H1 (cell line): ENCODE data around the gene BPI. TPM values are rescaled to one million over a fixed set of nuclear protein-coding genes. Genes with fewer than 3 reads are reported as not detected.

Experiments used
- BRCA1 ChIP-seq: IDR thresholded peaks from 2 replicates; pipeline ENCODE4 v1.6.1; 2012; ENCODE audit warnings: low read depth, low read length, improper control_type of control experiment
- CBX8 ChIP-seq: fragments of 300-800, 300-1000 bp; sonication (generic); IDR thresholded peaks from 2 replicates; pipeline ENCODE4 v1.7.1; 2016; ENCODE audit warnings: low read depth, low read length, borderline replicate concordance
- CTCF ChIP-seq, 3 experiments: IDR thresholded peaks; 1 replicate in 2 of 3; 2 replicates in 1 of 3; pipeline versions ENCODE4 v1.5.1 to v1.6.1; 2011; ENCODE audit warnings: low read length in 3 of 3, mild to moderate bottlenecking in 3 of 3, inconsistent platforms in 2 of 3, low read depth in 1 of 3, moderate library complexity in 1 of 3; ENCODE audit not compliant: insufficient read depth in 1 of 3; ENCODE audit errors: control extremely low read depth in 1 of 3
- POLR2AphosphoS5 ChIP-seq: IDR thresholded peaks from 2 replicates; pipeline ENCODE4 v1.6.1; 2011; ENCODE audit warnings: low read depth, low read length
- SP4 ChIP-seq: IDR thresholded peaks from 2 replicates; pipeline ENCODE4 v1.6.1; 2012; ENCODE audit warnings: low read length, inconsistent platforms
- TBP ChIP-seq: IDR thresholded peaks from 2 replicates; pipeline ENCODE4 v1.6.1; 2011; ENCODE audit warnings: low read depth, low read length, improper control_type of control experiment
- polyA plus RNA-seq, 7 experiments: library from polyadenylated mRNA; depleted of rRNA in 3 of 7; stranded (reverse) in 5 of 7; unstranded in 2 of 7; fragments of >200 nt in 5 of 7; fragments of 200-250 nt in 2 of 7; gene quantifications; 1 replicate in 5 of 7; 2 replicates in 1 of 7; 4 replicates in 1 of 7; pipeline versions ENCODE4 v1.2.1 to v1.2.3, GENCODE V29; 2011 to 2013; ENCODE audit warnings: missing spikeins in 2 of 7, mixed read lengths in 2 of 7
- total RNA-seq: library from RNA; stranded (reverse); fragmentation: NEBNext Ultra II Directional; extraction: Animal tissue kit (Norgen Biotek cat#: 25700); gene quantifications from 2 replicates; pipeline ENCODE4 v1.2.1, GENCODE V29; 2021

BPI gene
- total and polyA plus RNA-seq, 2 of the 8 experiments (the other 6 are each of a cell fraction or from before 2014, with no cell fraction given): not detected

DNA sequence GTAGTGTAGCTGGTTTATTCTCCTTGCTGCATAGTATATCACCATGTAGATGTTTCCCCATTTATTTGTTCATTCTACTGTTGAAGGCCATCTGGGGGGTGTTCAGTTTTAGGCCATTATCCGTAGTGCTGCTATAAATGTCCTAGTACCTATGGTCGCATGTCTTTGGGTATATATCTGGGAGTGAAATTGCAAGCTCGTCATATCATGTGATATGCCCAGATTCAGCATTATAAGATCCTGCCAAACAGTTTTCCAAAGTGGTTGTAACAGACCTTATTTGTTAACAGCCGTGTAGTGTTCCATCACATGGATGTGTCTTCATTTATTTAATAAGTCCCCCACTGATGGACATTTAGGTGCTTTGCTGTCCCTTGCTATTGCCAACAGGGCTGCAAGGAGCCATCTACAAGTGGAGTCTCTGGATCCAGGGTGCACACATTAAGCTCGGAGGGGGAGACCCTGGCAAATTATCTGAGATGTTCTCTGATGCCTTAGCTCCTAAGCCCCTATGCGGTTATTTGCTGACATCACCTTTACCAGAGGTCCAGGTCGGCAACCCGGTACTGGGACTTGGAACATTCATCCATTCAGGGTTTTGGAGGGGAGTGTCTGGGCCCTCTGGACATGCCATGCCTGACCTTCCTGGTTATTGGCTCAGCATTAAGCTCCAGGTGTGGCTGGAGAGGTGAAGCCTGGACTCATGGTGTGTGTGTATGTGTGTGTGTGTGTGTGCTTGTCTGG is 59.2 kb downstream of the BPI start (continued):
- no peak for TF ChIP-seq CTCF (IDR thresholded peaks at IDR 0.05; ENCODE audit: control extremely low read depth in 1 of 3, insufficient read depth in 1 of 3, low read depth in 1 of 3, low read length in 3 of 3)
- TF ChIP-seq POLR2AphosphoS5: no peak
- no peak for TF ChIP-seq TBP
- TF ChIP-seq BRCA1: no peak
- TF ChIP-seq CBX8: no peak
- TF ChIP-seq SP4: no peak
- TF ChIP-seq, all 59 proteins: peak for 0
